Measurements from ENCODE around the gene DDX23.

- TF ChIP-seq POLR2A (IDR thresholded peaks at IDR 0.05; ENCODE audit: low read depth, low read length) = no peak
- TF ChIP-seq POLR2AphosphoS5 (IDR thresholded peaks at IDR 0.05; ENCODE audit: low read depth, low read length) = no peak
These were observed 24.9 kb downstream of the DDX23 start for GRCh38 chr12:48827026-48827425.

Measured in GM12892 (cell line).